Activated effector memory CD4-positive, alpha-beta T cell treated with anti-CD3 and anti-CD28 coated beads, Interleukin-2, amount 50 U/mL, for 16 hours (primary cell): Measurements from ENCODE around the gene ADAMTSL3.
"Not testable (repeated sequence)": the region's sequence is repeated elsewhere in the genome, so short reads cannot be mapped to it uniquely, and the experiment has no call there.

ENCODE experiments used
- DNase-seq: peaks from one replicate; pipeline ENCODE4 v3.0.0-alpha.2; 2020

Gene ADAMTSL3

GRCh38 chr15:83991163-83991562, 337.2 kb downstream of the ADAMTSL3 start:
- DNase-seq: no peak

DNA sequence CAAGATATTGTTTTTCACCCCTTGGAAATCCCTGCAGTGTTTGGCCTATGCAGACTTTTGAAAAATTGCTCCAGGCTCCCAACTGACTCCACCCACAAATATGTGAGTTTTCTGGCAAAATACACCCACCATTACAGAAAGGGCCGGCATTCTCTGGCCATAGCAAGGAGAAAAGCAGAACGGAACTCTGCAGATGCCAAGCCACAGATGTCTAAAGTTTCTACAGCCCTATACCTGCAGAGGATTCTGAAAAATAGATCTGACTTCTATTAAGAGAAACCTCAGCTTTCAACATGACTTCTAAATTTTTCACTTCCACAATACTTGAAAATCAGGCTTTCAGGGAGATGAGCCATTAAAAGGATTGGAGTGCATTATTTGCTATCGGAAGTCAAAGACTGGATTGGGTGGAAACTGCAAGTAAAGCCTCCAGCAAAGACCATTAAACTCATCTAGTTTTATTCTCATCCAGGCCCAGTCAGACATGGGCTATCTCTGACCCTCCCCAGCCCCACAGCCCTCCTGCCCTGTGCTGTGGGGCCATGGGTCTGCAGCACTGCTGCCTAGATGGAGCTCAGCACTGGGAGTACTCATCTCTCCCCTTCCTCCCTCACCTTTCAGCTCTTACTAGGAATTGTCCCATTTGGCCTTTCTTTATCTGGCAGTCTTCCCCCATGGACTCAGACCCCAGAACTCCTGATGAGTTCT, 338.6 kb downstream of the ADAMTSL3 start:
- DNase-seq: no peak

- no peak for DNase-seq
Observed at GRCh38 chr15:83993591-83993990, 339.7 kb downstream of the ADAMTSL3 start.

- no peak for DNase-seq
Observed at GRCh38 chr15:83998486-83998885, 344.6 kb downstream of the ADAMTSL3 start.

- no peak for DNase-seq
Observed at GRCh38 chr15:83999396-84000135, 345.6 kb downstream of the ADAMTSL3 start.

GRCh38 chr15:84001037-84001436, 347.1 kb downstream of the ADAMTSL3 start:
- DNase-seq: no peak

- no peak for DNase-seq
Observed at GRCh38 chr15:84001655-84002054, 347.7 kb downstream of the ADAMTSL3 start.

GRCh38 chr15:84003791-84004503, 350.0 kb downstream of the ADAMTSL3 start:
- DNase-seq: no peak

- DNase-seq: no peak
Observed at GRCh38 chr15:84006421-84006820, 352.5 kb downstream of the ADAMTSL3 start.

DNA sequence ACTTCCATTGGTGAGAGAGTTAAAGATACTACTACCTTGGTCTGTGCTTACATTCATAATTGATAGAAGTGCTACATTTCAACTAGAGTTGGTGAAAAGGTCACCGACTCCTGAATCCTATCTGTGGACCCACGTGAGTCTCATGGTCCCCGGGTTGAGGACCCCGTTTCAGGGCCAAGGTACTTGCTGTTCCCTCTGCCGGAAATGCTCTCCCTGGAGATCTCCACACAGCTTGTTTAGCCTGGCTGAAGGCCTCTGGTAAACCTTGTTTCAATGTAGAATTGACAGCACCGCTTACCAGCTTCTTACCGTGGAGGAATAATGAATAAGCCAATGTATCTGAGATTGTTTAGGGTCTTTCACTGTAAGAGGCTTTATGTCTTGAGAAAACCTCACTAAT, 355.7 kb downstream of the ADAMTSL3 start:
- DNase-seq: no peak

GRCh38 chr15:84010246-84010645, 356.3 kb downstream of the ADAMTSL3 start:
- DNase-seq: no peak

GRCh38 chr15:84016371-84016770, 362.4 kb downstream of the ADAMTSL3 start:
- DNase-seq: no peak

DNA sequence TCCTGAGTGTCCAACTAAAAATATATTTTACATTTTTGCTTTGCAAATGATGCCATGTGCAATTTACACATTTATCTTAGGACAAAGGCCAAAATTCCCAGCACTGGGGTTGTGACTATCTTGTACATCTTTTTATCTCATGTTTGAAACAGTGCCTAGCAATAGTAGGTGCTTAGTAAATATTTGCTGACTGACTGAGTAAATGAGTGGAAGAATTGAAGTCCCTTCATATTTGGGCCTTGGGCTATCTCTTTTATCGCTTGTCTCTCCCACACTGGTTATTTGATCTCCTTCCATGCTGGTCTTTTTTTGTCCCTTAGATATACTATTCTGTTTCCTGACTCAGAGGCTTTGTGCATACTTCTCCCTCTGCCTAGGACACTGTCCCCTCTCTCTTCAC, 368.6 kb downstream of the ADAMTSL3 start:
- DNase-seq: no peak

GRCh38 chr15:84023636-84024035, 369.7 kb downstream of the ADAMTSL3 start:
- no peak for DNase-seq

DNA sequence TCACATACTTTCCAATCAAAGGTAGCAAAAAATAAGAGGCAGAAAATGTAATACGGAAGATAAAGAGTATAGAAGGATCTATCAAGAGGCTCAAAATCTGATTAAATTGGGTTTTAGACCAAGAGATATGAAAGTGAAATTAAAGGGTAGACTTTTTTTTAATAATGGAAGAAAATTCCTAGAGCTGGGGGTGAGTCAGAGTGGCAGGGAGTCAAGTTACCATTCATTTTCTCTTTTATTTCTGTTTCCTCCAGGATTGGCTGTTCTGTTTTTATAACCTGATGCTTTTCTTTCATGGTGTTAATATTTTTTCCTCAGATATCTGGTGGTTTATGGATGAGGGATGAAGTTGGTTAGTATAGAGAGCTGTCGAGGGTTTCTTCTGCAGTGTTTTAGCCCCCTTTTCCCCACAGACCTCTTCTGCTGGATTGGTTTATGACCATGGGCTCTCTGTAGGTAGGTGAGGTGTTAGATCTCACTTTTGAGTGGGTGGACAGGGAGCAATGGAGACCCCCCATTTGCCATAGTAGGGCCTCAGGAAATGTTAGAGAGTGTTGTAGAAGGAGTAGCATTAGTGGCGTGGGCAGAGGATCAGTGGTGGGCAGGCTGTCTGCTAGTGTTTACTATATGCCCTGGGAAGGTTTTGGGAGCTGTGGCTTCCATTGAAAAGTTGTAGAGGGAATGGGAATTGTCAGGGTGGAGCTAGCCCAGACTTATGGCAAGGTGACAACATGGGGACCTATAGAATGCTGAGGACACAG, 380.1 kb downstream of the ADAMTSL3 start:
- DNase-seq: no peak

DNA sequence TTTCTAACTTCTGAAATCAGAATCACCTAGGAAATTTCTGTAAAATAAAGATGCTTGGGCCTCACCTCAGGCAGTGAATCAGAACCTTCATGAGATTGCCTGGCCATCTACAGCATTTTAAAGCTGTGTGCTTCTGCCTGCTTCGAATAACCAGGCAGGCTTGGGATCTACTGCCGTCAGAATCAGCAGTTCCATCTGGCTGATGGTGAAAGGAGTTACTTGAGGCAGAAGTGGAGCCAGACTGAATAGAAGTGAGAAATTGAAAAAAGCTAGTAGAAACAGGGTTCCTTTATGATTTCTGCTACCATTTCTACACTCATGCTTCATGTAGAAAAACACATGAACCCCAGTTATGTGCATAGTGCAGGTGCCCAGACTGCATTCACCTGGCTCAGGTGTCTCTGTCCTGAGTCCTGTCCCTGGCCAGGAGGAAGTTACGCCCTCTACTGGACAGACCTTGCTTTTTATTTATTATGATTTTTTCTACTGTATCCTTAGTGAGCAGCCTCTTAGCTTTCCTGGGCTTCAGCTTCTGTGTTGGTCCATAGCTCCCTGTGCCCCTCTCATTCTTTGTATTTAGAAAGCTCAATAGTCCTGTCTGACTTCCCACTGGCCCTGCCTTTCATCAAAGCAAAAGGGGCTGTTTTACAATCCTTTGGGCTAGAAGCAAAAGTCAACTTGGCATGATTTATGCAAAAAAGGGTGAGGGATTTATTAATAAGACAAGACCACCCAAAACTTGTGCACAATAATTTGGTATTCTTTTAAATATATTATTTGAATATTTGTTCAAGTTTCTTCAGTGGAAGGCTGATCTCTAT, 380.9 kb downstream of the ADAMTSL3 start:
- DNase-seq: no peak

- no peak for DNase-seq
Observed at GRCh38 chr15:84035399-84035766, 381.5 kb downstream of the ADAMTSL3 start.

DNA sequence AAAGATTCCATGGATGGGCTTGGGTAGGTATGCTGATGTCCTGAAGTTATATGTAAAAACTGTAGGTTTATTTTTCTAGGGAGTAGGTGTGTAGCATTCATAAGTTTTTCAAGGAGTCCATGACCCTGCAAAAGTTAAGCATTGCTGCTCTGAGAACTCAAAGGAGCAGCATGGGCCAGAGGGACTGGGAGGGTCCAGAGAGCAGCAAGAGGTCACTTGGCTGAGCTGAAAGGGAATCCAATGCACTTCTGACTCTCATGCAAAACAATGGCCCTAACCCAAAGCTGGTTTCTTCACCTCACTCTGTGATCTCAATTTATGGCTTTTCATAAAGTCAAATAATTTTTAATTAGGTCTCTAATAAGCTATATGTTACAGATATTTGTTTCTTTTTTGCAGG, 383.4 kb downstream of the ADAMTSL3 start:
- no peak for DNase-seq

DNA sequence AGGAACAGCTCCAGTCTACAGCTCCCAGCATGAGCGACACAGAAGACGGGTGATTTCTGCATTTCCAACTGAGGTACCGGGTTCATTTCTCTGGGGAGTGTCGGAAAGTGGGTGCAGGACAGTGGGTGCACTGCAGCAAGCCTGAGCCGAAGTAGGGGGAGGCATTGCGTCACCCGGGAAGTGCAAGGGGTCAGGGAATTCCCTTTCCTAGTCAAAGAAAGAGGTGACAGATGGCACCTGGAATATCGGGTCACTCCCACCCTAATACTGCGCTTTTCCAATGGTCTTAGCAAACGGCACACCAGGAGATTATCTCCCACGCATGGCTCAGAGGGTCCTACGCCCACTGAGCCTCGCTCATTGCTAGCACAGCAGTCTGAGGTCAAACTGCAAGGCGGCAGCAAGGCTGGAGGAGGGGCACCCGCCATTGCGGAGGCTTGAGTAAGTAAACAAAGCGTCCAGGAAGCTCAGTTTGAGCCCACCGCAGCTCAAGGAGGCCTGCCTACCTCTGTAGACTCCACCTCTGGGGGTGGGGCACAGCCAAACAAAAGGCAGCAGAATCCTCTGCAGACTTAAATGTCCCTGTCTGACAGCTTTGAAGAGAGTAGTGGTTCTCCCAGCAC, 388.6 kb downstream of the ADAMTSL3 start:
- DNase-seq: not testable (repeated sequence)

- DNase-seq: no peak
Observed at GRCh38 chr15:84046064-84046637, 392.2 kb downstream of the ADAMTSL3 start.

- DNase-seq: not testable (repeated sequence)
Observed at GRCh38 chr15:84049480-84049879, 395.6 kb downstream of the ADAMTSL3 start.
